Epithelial cell of esophagus (primary cell): ENCODE measurements around the gene OIT3.

Source experiments
- DNase-seq: peaks from one replicate; pipeline ENCODE4 v3.0.0; 2010; ENCODE audit warnings: low read depth
- H3K4me3 ChIP-seq: 2 replicates; pipeline ENCODE4 v1.5.1; 2011; ENCODE audit warnings: mild to moderate bottlenecking, low read length, control low read depth
- TF ChIP-seq, protein P1 (sequence below): IDR thresholded peaks from 2 replicates; pipeline ENCODE4 v1.5.1; 2011; ENCODE audit warnings: low read depth, mild to moderate bottlenecking, low read length, control low read depth, inconsistent platforms; ENCODE audit not compliant: insufficient read depth; ENCODE audit errors: missing control alignments

The OIT3 gene

DNA sequence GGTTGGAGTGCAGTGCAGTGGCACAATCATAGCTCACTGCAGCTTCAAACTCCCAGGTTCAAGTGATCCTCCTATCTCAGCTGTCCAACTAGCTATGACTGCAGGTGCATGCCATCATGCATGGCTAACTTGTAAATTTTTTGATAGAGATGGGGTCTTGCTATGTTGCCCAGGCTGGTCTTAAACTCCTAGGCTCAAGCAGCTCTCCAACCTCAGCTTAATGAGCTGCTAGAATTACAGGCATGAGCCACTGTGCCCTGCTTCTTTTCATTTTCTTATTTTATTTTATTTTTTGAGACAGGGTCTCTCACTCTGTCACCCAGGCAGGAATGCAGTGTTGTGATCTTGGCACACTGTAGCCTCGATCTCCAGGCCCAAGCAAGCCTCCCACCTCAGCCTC is 53.4 kb downstream of the OIT3 start:
- TF ChIP-seq, protein P1, sequence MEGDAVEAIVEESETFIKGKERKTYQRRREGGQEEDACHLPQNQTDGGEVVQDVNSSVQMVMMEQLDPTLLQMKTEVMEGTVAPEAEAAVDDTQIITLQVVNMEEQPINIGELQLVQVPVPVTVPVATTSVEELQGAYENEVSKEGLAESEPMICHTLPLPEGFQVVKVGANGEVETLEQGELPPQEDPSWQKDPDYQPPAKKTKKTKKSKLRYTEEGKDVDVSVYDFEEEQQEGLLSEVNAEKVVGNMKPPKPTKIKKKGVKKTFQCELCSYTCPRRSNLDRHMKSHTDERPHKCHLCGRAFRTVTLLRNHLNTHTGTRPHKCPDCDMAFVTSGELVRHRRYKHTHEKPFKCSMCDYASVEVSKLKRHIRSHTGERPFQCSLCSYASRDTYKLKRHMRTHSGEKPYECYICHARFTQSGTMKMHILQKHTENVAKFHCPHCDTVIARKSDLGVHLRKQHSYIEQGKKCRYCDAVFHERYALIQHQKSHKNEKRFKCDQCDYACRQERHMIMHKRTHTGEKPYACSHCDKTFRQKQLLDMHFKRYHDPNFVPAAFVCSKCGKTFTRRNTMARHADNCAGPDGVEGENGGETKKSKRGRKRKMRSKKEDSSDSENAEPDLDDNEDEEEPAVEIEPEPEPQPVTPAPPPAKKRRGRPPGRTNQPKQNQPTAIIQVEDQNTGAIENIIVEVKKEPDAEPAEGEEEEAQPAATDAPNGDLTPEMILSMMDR, result no peak
- DNase-seq, result no peak
- H3K4me3 ChIP-seq, result no peak overlapping the region

- TF ChIP-seq, protein P1, result no peak
- DNase-seq, result no peak
- no peak overlapping the region for H3K4me3 ChIP-seq
Observed at GRCh38 chr10:72948762-72949161, 55.2 kb downstream of the OIT3 start.

- DNase-seq, result no peak
- TF ChIP-seq, protein P1, result no peak
- no peak overlapping the region for H3K4me3 ChIP-seq
Observed at GRCh38 chr10:72951760-72952159, 58.2 kb downstream of the OIT3 start.

DNA sequence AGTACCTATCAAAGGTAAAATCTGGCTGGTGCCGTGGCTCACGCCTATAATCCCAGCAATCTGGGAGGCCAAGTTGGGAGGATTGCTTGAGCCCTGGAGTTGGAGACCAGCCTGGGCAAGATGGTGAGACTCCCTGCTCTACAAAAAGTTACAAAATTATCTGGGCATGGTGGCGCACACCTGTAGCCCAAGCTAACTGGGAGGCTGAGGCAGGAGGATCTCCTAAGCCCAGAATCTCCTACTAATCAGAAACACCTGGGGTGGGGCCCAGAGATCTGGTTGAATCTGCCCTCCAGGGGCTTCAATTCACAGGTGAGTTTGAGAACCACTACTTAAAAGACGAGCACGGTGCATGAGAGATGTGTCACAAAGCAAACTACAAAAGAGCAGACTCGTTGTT is 58.6 kb downstream of the OIT3 start:
- TF ChIP-seq, protein P1, result no peak
- DNase-seq, result no peak
- H3K4me3 ChIP-seq, result no peak overlapping the region

- DNase-seq, result no peak
- TF ChIP-seq, protein P1, result no peak
- H3K4me3 ChIP-seq, result no peak overlapping the region
Observed at GRCh38 chr10:72952642-72953158, 59.2 kb downstream of the OIT3 start.

DNA sequence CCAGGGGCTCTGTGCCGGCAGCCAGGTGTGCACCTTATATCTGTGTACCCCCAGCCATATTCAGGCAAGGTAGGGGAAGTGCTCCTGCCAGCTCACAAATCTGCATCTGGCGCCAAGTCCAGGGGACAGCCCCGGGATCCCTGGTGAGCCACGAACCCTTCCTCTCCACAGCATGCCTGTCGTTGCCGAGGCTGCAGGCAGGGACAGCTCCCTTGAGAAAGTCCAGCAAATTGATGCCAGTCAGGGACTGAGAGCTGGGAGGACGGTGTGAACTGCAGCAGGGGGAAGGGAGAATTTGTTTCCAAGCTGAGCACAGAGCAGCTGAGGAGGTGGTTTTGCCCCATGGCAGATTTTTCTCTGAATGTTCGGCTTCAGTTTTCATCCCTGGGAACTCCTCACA is 60.1 kb downstream of the OIT3 start:
- no peak for DNase-seq
- TF ChIP-seq, protein P1, result no peak
- no peak overlapping the region for H3K4me3 ChIP-seq

GRCh38 chr10:72954230-72954595 is 60.7 kb downstream of the OIT3 start:
- H3K4me3 ChIP-seq, result no peak overlapping the region
- DNase-seq, result no peak
- TF ChIP-seq, protein P1, result no peak
